Heart right ventricle (tissue), 16 donors: ENCODE results near the gene ZFHX3. TPM values are rescaled to one million over a fixed set of nuclear protein-coding genes. Genes with fewer than 3 reads are reported as not detected.

ENCODE experiments used
- ATAC-seq, 8 donors: fragments of 200-7000 bp; cut with Tn5 transposase; one replicate each; pipeline ENCODE4 v1.9.1; 2020; ENCODE audit warnings: mild to moderate bottlenecking in 8 of 8, moderate library complexity in 8 of 8, moderate number of reproducible peaks in 1 of 8
- DNase-seq, 2 donors: peaks; one replicate each; pipeline ENCODE4 v3.0.0-alpha.2; 2020
- H3K27ac ChIP-seq, 10 donors: fragments of 200-600 bp; sonication (generic) in 2 of 10; one replicate each; pipeline versions ENCODE4 v1.5.0 to v1.8.0; 2020 to 2022; ENCODE audit warnings: mild to moderate bottlenecking in 3 of 10
- H3K27me3 ChIP-seq, 7 donors: fragments of 200-600 bp; one replicate each; pipeline ENCODE4 v1.8.0; 2021 to 2022; ENCODE audit warnings: mild to moderate bottlenecking in 2 of 7
- H3K36me3 ChIP-seq, 9 donors: fragments of 200-600 bp; sonication (generic) in 1 of 9; one replicate each; pipeline versions ENCODE4 v1.5.0 to v1.8.0; 2020 to 2022; ENCODE audit warnings: mild to moderate bottlenecking in 2 of 9
- H3K4me1 ChIP-seq, 9 donors: fragments of 200-600 bp; sonication (generic) in 1 of 9; one replicate each; pipeline versions ENCODE4 v1.5.0 to v1.8.0; 2020 to 2022; ENCODE audit warnings: mild to moderate bottlenecking in 4 of 9
- H3K4me3 ChIP-seq, 10 donors: fragments of 200-600 bp; sonication (generic) in 2 of 10; one replicate each; pipeline versions ENCODE4 v1.5.0 to v1.8.0; 2020 to 2022; ENCODE audit warnings: mild to moderate bottlenecking in 7 of 10, moderate library complexity in 2 of 10
- H3K9me3 ChIP-seq, 11 donors: fragments of 200-600 bp in 10 of 11; sonication (generic) in 2 of 11; one replicate each; pipeline versions ENCODE4 v1.5.0 to v1.8.0; 2013 to 2022; ENCODE audit warnings: mild to moderate bottlenecking in 2 of 11, control low read depth in 1 of 11, moderate library complexity in 1 of 11
- CTCF ChIP-seq, 9 donors: fragments of 200-600 bp; sonication (generic) in 2 of 9; IDR thresholded peaks; one replicate each; pipeline versions ENCODE4 v1.5.0 to v1.8.0; 2021 to 2022; ENCODE audit warnings: antibody characterized with exemption in 9 of 9, mild to moderate bottlenecking in 5 of 9, moderate library complexity in 1 of 9
- WGBS, 2 donors: extraction: QIAGEN DNeasy Blood & Tissue Kit; methylation state at CpG; one replicate each; pipeline ENCODE4 v1.1.7; 2013; ENCODE audit warnings: inconsistent platforms in 1 of 2; 5-methylcytosine and 5-hydroxymethylcytosine counted together
- intact Hi-C, 10 donors: fragments of 100-400 bp; cut with DNase I; formaldehyde crosslinking; loops; one replicate each; pipeline versions ENCODE4 v1.11.1 to v1.14.2; 2022
- polyA plus RNA-seq, 2 donors: library from polyadenylated mRNA; stranded (reverse); fragments of 200-250 nt; gene quantifications; one replicate each; pipeline ENCODE4 v1.2.3, GENCODE V29; 2013
- total RNA-seq, 10 donors: library from RNA; stranded (reverse); fragmentation: NEBNext Ultra II Directional in 3 of 10; extraction: Animal tissue kit (Norgen Biotek cat#: 25700) in 3 of 10; gene quantifications; one replicate each; pipeline versions ENCODE4 v1.2.1 to v1.2.4, GENCODE V29; 2021 to 2023
- donor health status: Arrhythmogenic right ventricular cardiomyopathy.
- donor health status: ischemic (EF 13 %, LVEDD 7.1; RV severe dilation, severe dysfunction).
- donor health status: healthy with polysubstance abuse.
- donor health status: DM: no; HTN: yes; CAD: no.
- donor health status: DM: no; HTN: no; CAD: no.
- donor health status: ischemic (EF 25% LVEDD 6.9; RV normal size, moderate dysfunction).
- donor health status: ischemic (EF 25% LVEDD 5.7; RV mildly dilated, moderate dysfunction).
- donor health status: healthy.
- donor health status: DM: yes; HTN: yes; CAD: no.
- donor health status: Ischemic cardiomyopathy.
- donor health status: ischemic (EF 35%, LVEDD 5.7; RV mildly dilated, moderate dysfunction).
- donor health status: nonischemic (EF 11% LVEDD 7.7; RV severe dilation, severe dysfunction).
- donor health status: DM: yes; HTN: yes; CAD: no.
- donor health status: PGD.
- donor health status: ischemic (EF 29% LVEDD 5.4; RV normal size, mild dysfunction).
- donor health status: nonischemic (EF 23%, LVEDD 6.1; RV moderate dilation, normal function).

The ZFHX3 gene
- total and polyA plus RNA-seq, 12 donors = 1.6 to 15.2 (median 10.4) TPM

- Histone ChIP-seq H3K9me3 (no peaks in the 10 kb centered on the region), H3K4me3 (no peak overlapping the region), H3K27me3 (no peaks in the 10 kb centered on the region), H3K27ac (peak overlapping the region in 8 of 10 donors; percentile 28 to 67 (median 60)), H3K4me1 (peaks cover 9 to 62% (median 31%) of the 10 kb centered on the region in 9 donors), H3K36me3 (no peaks in the 10 kb centered on the region)
- intact Hi-C loops = no loop called here
- ATAC-seq (peak in 1 of 8 donors; percentile 2), DNase-seq (no peak)
- 85 to 90% methylated on average over 9 of the region's 9 CpGs for WGBS, 2 donors
- TF ChIP-seq CTCF (IDR thresholded peaks at IDR 0.05) = no peak
Observed at GRCh38 chr16:72876981-72877373, 171.0 kb downstream of the ZFHX3 start.

DNA sequence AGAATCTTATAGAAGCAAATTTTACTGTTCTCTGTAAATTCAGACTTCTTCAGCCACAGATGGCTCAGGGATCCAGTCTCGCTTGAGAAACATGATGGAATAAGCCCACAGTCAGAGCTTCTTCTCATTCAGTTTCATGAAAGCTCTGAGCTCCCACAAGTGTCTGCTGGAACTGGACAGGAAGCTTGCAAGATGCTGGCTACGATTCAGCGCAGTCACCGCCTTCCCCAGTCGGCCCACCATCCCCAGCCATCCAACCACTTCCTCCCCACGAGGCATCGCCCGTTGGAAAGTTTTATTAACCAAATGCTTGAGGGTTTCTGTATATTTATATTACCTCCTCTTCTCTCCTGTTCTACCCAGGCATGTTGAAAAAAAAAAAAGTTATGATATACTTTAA, 171.7 kb downstream of the ZFHX3 start:
- TF ChIP-seq CTCF (IDR thresholded peaks at IDR 0.05) = no peak
- peak; percentile 65 to 80 for DNase-seq
- no peaks in the 10 kb centered on the region for H3K9me3 ChIP-seq
- peak overlapping the region in 6 of 10 donors; percentile 28 to 67 (median 62) for H3K27ac ChIP-seq
- WGBS, 2 donors = 38 to 61% methylated on average over 8 of the region's 8 CpGs
- no peaks in the 10 kb centered on the region for H3K36me3 ChIP-seq
- peak; percentile 47 to 88 (median 82) for ATAC-seq
- H3K4me3 ChIP-seq = no peak overlapping the region
- no peaks in the 10 kb centered on the region for H3K27me3 ChIP-seq
- peaks cover 9 to 57% (median 31%) of the 10 kb centered on the region in 9 donors for H3K4me1 ChIP-seq
- intact Hi-C loops = no loop called here

DNA sequence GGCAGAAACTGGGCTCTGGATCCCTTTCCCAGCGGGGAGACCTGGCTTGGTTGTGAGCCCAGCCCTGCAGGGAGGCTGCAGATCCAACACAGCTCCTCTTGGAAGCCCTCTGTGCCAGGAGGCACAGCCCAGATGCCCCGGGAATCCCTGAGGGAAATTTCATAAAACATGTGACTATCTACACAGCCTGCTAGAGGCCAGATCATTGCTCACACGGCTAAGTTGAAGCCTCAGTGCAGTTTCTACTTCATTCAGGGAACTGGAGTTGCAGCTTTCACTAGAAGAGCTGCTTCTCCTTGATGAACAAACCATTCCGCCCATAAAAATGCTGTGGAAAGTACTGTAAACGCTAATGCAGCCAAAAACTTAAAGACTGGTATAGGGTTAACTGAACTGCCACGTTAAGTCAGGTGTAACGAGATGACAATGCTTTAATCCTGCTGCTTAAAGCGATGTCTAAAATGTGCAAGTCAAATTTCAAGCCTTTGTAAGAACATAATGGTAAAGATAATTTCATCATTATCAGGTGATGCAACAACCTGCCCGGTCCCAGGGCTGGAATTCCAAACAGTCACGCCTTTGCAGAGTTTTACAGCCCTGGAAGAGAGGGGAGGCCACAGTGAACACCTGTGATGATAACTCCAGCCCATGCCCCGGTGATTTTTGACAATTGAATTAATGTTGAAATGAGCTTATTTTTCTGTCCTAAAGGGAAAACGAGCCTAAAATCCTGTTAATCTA, 172.5 kb downstream of the ZFHX3 start:
- intact Hi-C loops = no loop called here
- no peaks in the 10 kb centered on the region for H3K27me3 ChIP-seq
- no peak overlapping the region for H3K4me3 ChIP-seq
- no peaks in the 10 kb centered on the region for H3K9me3 ChIP-seq
- no peak for DNase-seq
- 80 to 85% methylated on average over 12 of the region's 12 CpGs for WGBS, 2 donors
- peaks cover 9 to 56% (median 31%) of the 10 kb centered on the region in 9 donors for H3K4me1 ChIP-seq
- no peak for ATAC-seq
- peak overlapping the region in 4 of 10 donors; percentile 24 to 67 (median 62) for H3K27ac ChIP-seq
- TF ChIP-seq CTCF (IDR thresholded peaks at IDR 0.05) = no peak
- H3K36me3 ChIP-seq = no peaks in the 10 kb centered on the region

DNA sequence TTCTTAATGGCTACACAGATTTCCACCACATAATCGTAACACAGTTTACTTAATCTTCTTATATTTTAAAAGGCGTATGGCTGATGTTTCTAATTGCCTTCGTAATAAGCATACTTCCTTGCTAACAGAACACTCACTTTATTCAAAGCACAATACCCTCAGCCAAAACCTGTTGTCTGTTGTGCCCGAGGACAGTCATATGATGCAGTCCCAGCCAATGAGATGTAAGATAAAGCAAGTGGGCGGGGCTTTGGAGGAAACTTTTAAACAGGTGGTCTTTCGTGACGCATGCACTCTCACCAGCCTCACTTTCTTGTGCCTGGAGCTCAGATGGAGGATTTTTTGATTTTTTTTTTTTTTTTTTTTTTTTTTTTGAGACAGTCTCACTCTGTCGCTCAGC, 174.1 kb downstream of the ZFHX3 start:
- no peak for ATAC-seq
- Histone ChIP-seq H3K27me3 (no peaks in the 10 kb centered on the region), H3K27ac (no peak overlapping the region), H3K36me3 (no peaks in the 10 kb centered on the region), H3K9me3 (no peaks in the 10 kb centered on the region), H3K4me3 (no peak overlapping the region), H3K4me1 (peaks cover 9 to 57% (median 31%) of the 10 kb centered on the region in 9 donors)
- DNase-seq = no peak
- intact Hi-C loops = no loop called here
- WGBS, 2 donors = 97% methylated on average over 8 of the region's 8 CpGs
- no peak for TF ChIP-seq CTCF (IDR thresholded peaks at IDR 0.05)
